ENCODE data around the gene VPS8. TPM values are rescaled to one million over a fixed set of nuclear protein-coding genes. Genes with fewer than 3 reads are reported as not detected.

The VPS8 gene
- total RNA-seq, 1 experiment from 2014 or later = 37.6 TPM

- RAD21 ChIA-PET (ENCODE audit: low non-redundant PET in 1 of 2, low total read pairs in 2 of 2, uncharacterized antibody in 2 of 2, unreplicated experiment in 2 of 2) = no interaction called here
- CTCF ChIA-PET = no interaction called here
- Histone ChIP-seq H3K9ac (ENCODE audit: low read length) (no peak overlapping the region), H3K27me3 (ENCODE audit: insufficient read depth, low read length) (no peaks in the 10 kb centered on the region), H2AFZ (ENCODE audit: low read depth, low read length, poor library complexity, severe bottlenecking) (no peak overlapping the region), H3K36me3 (ENCODE audit: control insufficient read depth in 1 of 2, insufficient read depth in 2 of 2, low read length in 2 of 2) (no peaks in the 10 kb centered on the region), H3K9me3 (ENCODE audit: control insufficient read depth in 1 of 2, insufficient read depth in 1 of 2, low read depth in 1 of 2, low read length in 2 of 2) (no peaks in the 10 kb centered on the region), H3K4me3 (replicated peaks in 1 of 2; ENCODE audit: low read depth in 1 of 2, low read length in 2 of 2) (no peak overlapping the region), H3K9me2 (ENCODE audit: insufficient read depth) (no peaks in the 10 kb centered on the region), H3K4me2 (ENCODE audit: low read length) (no peak overlapping the region), H4K20me1 (ENCODE audit: insufficient read depth) (no peaks in the 10 kb centered on the region), H3K27ac (ENCODE audit: low read depth, low read length) (no peak overlapping the region), H3K79me2 (ENCODE audit: insufficient read depth, low read length) (no peaks in the 10 kb centered on the region), H3K4me1 (ENCODE audit: control insufficient read depth in 1 of 2, insufficient read depth in 2 of 2, low read length in 2 of 2) (no peaks in the 10 kb centered on the region)
- POLR2A ChIA-PET = no interaction called here
- intact Hi-C loops (cut with micrococcal nuclease) = no loop called here
- TF ChIP-seq MAX (IDR thresholded peaks at IDR 0.05) = no peak
- no peak for TF ChIP-seq EZH2phosphoT487 (IDR thresholded peaks at IDR 0.05; ENCODE audit: borderline replicate concordance)
- TF ChIP-seq JUND (IDR thresholded peaks at IDR 0.05) = no peak
- TF ChIP-seq TCF7L2 (IDR thresholded peaks at IDR 0.05; ENCODE audit: borderline replicate concordance, extremely low read depth, insufficient read depth, insufficient read length) = no peak
- no peak for TF ChIP-seq CTCF (IDR thresholded peaks at IDR 0.05 in 2 of 3, conservative IDR thresholded peaks at IDR 0.05 in 1 of 3; ENCODE audit: borderline replicate concordance in 1 of 3, insufficient read depth in 1 of 3, low read depth in 2 of 3, low read length in 2 of 3)
- TF ChIP-seq CBX3 (IDR thresholded peaks at IDR 0.05; ENCODE audit: low read depth) = no peak
- no peak for TF ChIP-seq ELF1 (IDR thresholded peaks at IDR 0.05; ENCODE audit: borderline replicate concordance, low read depth)
- no peak for TF ChIP-seq SIN3A (IDR thresholded peaks at IDR 0.05; ENCODE audit: low read depth)
- TF ChIP-seq FOSL1 (IDR thresholded peaks at IDR 0.05; ENCODE audit: low read depth) = no peak
- TF ChIP-seq ATF3 (IDR thresholded peaks at IDR 0.05) = no peak
- no peak for TF ChIP-seq SP1 (IDR thresholded peaks at IDR 0.05; ENCODE audit: low read depth)
- TF ChIP-seq REST (IDR thresholded peaks at IDR 0.05; ENCODE audit: low read depth) = no peak
- ATAC-seq = no peak
- no TSS peak for BruUV-seq (replicated peaks)
- no peak for DNase-seq (ENCODE audit: low read depth, low spot score)
Measured at GRCh38 chr3:185066251-185066650, 254.3 kb downstream of the VPS8 start.

Measured in HCT116 (cell line).